Activated T-cell treated with anti-CD3 and anti-CD28 coated beads for 1 hour (primary cell): ENCODE measurements around the gene FUT8.
"Not testable (repeated sequence)": the region's sequence is repeated elsewhere in the genome, so short reads cannot be mapped to it uniquely, and the experiment has no call there.

Experiments
- DNase-seq: peaks from one replicate; pipeline ENCODE4 v3.0.0-alpha.2; 2020; ENCODE audit warnings: low read depth

FUT8 gene

GRCh38 chr14:65419593-65420252, 7.2 kb downstream of the FUT8 start:
- DNase-seq = no peak

- no peak for DNase-seq
Observed at GRCh38 chr14:65421201-65421981, 8.9 kb downstream of the FUT8 start.

- no peak for DNase-seq
Observed at GRCh38 chr14:65422088-65422834, 9.7 kb downstream of the FUT8 start.

- DNase-seq = no peak
Observed at GRCh38 chr14:65423982-65424381, 11.5 kb downstream of the FUT8 start.

GRCh38 chr14:65424531-65424930, 12.0 kb downstream of the FUT8 start:
- no peak for DNase-seq

- no peak for DNase-seq
Observed at GRCh38 chr14:65425885-65426284, 13.4 kb downstream of the FUT8 start.

- not testable (repeated sequence) for DNase-seq
Observed at GRCh38 chr14:65426902-65427301, 14.4 kb downstream of the FUT8 start.

- DNase-seq = no peak
Observed at GRCh38 chr14:65428691-65429090, 16.2 kb downstream of the FUT8 start.

- DNase-seq = no peak
Observed at GRCh38 chr14:65429757-65430156, 17.2 kb downstream of the FUT8 start.

- no peak for DNase-seq
Observed at GRCh38 chr14:65431245-65431644, 18.7 kb downstream of the FUT8 start.

GRCh38 chr14:65431951-65432350, 19.4 kb downstream of the FUT8 start:
- no peak for DNase-seq

- no peak for DNase-seq
Observed at GRCh38 chr14:65432361-65432948, 19.9 kb downstream of the FUT8 start.

GRCh38 chr14:65433157-65433556, 20.6 kb downstream of the FUT8 start:
- DNase-seq = no peak

GRCh38 chr14:65433646-65434045, 21.1 kb downstream of the FUT8 start:
- no peak for DNase-seq

GRCh38 chr14:65434216-65434850, 21.8 kb downstream of the FUT8 start:
- DNase-seq = no peak

GRCh38 chr14:65438266-65438933, 25.9 kb downstream of the FUT8 start:
- no peak for DNase-seq

GRCh38 chr14:65439117-65439516, 26.6 kb downstream of the FUT8 start:
- DNase-seq = no peak

- no peak for DNase-seq
Observed at GRCh38 chr14:65440230-65440629, 27.7 kb downstream of the FUT8 start.

GRCh38 chr14:65444230-65444629, 31.7 kb downstream of the FUT8 start:
- DNase-seq = no peak

- no peak for DNase-seq
Observed at GRCh38 chr14:65446159-65446558, 33.6 kb downstream of the FUT8 start.

- DNase-seq = no peak
Observed at GRCh38 chr14:65449647-65450046, 37.1 kb downstream of the FUT8 start.
